Stromal cell of bone marrow (primary cell): Measurements from ENCODE around the gene NFKB1.
"Not testable (repeated sequence)": the region's sequence is repeated elsewhere in the genome, so short reads cannot be mapped to it uniquely, and the experiment has no call there.

Experiments
- DNase-seq: peaks from one replicate; pipeline ENCODE4 v3.0.0-alpha.2; 2012; ENCODE audit warnings: low read depth

NFKB1 gene

DNA sequence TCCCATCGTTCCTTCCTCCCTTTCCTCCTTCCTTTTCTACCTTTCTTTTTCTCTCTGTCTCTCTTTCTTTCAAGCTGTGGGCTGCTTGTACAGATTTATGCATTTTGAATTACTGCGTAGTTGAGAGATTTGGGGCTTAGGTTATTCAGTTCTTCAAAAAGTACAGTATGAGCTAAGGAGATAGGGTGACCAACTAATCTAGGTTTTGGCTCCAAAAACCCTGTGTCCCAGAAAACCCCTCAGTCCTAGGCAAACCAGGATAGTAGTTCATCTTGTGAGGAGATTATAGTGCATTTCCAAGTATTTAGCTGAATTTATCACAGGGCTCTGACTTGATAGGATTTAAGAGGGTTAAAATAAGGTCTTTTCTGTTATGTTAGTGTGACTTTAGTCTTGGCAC is 64.5 kb downstream of the NFKB1 start:
- DNase-seq, result no peak

DNA sequence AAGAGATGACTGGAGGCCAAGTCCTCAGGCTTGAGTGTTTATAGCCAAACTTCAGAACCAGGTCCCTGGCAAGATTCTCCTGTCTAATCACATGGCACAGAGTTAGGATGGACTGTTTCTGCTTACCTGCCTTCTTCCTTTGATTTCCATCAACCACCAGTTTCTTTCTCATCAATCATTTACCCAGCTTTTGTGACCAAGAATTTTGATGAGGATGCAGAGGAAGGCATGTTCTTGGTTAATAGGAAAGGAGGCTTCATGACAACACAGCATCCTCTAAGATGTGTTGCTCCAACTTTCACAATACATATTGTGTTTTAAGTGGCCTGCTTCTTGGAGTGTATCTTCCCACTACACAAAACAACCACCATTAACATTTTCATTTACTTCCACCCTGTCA is 65.3 kb downstream of the NFKB1 start:
- no peak for DNase-seq

DNA sequence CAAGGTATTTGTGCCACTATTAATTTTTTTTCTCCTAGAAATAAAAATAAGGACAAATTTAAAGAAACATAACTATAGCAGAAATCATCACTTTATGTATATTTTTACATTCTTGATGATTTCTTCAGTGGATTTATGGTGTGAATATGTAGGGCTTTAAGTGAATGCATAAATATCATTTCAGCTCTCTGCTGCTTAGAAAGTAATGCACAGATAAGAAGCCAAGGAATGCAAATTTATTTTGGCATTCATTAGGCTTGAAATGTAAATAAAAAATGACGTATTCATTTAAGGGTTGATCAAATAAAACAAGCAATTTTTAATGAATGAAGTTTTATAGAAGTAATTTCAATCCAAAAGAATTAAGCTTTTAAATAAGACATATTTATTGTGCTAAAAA is 66.3 kb downstream of the NFKB1 start:
- no peak for DNase-seq

DNA sequence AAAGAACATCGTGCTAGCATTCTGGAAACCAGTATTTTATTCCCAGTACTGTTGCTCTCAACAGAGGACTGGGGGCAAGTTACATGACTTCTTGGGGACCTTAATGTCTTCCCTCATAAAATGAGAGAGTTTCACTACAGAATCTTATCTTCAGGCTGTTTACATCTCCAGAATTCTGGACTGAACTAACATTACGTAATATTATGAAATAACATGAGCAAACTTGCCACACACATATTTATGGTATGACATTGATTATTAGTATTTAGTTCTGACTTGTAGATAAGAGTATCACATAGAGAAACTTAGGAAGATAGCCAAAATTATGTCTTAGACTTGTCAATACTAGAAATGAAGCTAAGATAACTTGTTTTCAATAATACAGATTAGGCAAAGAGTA is 68.0 kb downstream of the NFKB1 start:
- DNase-seq, result no peak

DNA sequence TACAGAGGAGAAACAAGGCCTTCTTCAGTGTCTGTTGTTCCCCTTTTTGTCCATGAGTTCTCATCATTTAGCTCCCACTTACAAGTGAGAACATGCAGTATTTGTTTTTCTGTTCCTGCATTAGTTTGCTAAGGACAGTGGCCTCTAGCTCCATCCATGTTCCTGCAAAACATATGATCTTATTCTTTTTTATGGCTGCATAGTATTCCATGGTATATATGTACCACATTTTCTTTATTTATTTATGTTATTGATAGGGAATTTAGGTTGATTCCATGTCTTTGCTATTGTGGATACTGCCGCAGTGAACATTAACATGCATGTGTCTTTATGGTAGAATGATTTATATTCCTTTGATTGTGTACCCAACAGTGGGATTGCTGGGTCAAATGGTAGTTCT is 69.1 kb downstream of the NFKB1 start:
- DNase-seq, result not testable (repeated sequence)

DNA sequence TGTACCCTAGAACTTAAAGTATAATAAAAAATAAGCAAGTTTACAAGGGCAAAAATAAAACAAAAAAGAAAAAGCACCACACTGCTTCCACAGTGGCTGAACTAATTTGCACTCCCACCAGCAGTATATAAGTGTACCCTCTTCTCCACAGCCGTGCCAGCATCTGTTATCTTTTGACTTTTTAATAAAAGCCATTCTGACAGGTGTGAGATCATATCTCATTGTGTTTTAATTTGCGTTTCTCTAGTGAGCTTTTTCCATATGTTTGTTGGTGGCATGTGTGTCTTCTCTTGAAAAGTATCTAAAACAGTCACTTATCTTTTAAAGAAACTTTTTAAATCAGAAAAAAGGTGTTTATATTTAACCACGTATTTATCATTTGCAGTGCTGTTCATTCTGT is 71.3 kb downstream of the NFKB1 start:
- DNase-seq, result no peak

DNA sequence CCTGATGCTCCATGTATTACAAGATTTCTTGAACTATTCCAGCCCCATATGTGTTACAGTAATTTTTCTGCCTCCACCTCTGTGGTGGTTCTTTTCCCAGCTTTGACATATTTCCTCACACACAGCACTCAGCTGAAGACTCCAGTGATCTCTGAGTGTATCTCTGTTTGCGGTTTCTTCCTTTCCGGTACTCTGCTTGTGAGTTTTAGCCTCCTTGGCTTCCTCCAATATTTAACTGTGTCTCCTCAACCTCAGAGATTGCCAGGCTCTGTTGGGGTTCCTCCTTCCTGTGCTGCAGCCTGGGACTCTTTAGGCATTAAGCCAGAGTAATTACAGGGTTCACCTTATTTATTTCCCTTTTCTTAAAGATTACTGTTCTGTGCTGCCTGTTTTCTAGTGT is 73.2 kb downstream of the NFKB1 start:
- DNase-seq, result no peak

DNA sequence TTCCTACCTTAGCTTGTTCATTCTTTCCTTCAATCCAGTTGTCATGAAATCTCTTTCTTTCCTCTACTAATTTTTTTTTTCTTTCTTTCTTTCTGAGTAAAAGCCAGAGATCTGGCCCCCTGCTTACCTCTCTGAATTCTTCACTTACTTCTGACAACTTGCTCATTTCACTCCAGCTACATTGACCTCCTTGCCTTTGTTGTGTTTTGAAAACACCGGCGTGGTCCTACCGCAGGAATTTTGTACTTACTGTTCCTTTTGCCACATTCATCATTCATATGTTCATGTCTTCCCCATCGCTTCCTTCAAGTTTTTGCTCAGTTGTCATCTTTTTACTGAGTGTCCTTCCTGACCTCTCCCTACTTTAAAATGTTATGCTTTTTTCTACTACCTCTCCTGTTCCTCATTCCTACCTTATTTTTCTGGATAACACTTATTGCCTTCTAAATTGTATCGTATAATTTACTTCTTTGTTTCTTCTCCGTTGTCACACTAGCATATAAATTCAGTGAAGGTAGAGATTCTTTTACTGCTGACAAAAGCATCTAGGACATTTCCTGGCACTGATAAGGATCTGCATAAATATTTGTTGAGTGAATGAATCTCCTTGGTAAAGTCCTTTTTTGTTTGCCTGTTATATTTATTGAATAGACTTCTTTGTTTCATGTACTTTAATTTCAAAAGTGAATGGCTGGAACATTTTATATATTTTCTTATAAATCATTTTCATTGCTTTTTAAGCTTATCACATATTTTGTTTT is 74.4 kb downstream of the NFKB1 start:
- DNase-seq, result no peak

DNA sequence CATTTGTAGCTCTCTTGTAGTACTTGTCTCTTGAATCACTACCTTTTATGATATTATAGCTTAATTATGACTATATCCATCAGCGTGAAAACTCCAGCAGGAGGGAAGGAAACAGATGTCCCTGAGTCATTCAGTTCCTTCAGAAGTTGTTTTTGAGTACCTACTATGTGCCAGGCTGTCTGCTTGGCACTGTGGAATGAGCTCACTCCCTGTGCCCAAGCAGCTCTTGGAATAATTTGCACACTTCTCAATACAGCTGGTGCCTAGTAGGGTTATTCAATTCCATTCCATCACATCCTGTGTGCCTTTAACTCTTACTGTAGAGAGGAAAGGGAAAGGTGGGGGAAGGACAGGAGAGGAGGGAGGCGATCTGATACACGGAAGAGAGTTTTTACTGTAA is 77.1 kb downstream of the NFKB1 start:
- no peak for DNase-seq

DNA sequence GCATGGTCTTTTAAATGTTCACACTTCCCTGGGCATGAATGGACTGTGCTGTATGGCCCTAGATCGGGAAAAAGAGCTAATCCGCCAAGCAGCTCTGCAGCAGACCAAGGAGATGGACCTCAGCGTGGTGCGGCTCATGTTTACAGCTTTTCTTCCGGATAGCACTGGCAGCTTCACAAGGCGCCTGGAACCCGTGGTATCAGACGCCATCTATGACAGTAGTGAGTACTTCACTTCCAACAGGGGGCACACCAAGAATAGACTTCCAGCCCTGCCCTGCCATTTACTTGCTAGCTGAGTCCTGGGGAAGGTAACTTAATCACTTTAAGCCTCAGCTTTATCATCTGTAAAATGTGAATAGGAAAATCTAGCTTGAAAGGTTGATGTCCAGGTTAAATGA is 77.7 kb downstream of the NFKB1 start:
- DNase-seq, result no peak

DNA sequence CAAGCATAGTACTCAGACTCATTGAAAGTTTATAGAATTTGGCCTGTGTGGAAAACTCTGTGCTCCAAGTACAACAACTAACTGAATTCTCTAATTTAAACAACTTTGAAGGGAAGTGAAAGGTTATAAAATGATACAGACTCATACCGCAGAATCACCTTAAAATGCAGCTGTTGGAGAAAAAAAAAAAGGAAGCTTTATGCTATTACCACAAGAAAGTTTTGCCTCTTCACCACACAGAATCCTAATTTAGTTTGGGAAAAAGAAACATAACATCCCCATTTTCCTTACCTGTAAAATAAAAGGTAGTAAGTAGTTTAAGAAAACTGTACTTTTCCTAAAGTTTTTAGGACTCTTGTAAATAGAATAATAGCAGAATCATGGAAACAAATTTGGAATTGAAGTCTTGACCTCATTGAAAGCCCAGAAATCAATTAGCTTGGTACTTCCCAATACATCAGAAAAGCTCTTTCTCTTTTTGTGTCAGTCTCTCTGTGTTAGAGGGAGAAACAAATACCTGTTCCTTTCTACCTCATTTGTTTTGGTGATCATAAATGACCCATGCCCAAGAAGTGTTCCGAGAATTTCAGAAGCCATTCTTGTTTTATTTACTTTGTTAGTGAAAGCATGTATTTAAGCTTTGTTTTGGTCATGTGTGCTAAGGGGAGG is 78.8 kb downstream of the NFKB1 start:
- no peak for DNase-seq

DNA sequence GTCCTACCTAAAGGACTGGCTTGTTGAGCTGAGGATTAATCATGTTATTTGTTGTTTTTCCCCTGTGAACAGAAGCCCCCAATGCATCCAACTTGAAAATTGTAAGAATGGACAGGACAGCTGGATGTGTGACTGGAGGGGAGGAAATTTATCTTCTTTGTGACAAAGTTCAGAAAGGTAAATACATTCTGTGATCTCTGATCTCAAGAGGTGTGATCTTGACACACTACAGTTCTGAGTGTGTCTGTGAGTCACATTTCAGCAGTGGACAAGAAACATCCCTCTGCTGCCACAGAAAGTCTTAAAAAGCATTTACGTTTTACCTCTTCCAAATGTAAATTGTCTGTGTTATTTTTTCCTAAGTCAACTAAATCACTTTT is 79.3 kb downstream of the NFKB1 start:
- no peak for DNase-seq

DNA sequence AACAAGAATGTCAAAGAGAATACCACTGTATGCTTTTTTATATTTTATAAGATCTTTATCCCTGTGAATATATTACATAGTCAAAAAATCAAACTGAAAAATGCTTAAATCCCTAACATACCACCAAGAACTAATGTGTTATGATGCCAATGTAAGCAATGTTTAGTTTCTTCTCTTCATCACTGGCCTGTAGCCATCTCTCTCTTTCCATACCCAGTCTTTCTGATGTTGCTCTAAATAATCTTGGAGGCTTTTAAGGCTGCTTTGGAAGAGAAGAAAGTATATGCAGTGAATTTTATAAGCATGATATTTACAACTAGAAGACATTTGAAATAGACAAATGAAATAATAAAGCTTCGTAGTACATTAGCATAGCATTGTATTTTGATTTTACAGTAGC is 82.9 kb downstream of the NFKB1 start:
- no peak for DNase-seq

DNA sequence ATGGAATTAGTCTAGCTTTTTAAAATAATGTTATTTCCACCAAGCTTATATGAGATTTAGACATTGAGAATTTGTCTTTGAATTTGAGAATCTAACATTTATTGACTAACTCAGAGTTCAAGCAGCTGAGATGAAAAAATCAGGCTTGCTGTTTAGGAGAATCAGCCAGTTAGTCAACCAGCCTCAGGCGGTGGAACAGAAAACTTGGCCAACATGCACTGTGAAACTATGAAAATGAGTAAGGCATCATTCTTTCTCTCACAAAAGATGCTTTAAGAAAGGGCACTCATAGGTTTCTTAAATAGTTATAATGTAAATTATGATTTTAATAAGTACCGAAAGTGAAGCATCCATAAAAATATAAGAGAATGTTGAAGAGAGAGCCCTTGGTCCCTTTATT is 84.2 kb downstream of the NFKB1 start:
- DNase-seq, result no peak

DNA sequence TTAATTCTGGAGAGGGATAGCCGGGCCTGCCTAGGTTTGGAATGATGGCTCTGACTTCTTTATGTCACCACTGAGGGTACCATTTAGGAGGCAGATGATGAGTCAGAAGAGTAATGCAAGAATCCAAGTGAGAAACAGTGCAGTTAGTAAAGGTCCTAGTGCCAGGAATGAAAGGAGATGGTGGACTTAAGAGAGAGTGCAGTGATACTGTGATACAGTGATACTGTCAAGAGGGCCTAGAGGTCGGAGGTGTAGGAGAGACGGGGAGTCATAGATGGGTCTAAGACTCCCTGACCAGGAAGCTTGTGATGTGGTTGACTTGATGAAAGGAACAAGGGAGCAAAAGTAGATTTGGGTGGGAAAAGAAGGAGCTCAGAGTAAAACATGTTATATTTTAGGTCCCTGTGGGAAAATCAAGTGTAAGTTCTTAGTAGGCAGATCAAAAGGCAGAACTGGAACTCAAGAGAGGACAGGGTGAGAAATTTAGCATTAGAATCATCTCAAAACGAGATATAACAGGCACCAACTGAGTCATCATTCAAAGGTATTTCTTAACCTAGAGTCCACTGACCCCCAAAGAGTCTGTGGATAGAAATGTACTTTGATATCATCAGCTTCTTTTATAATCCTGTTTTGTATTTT is 85.0 kb downstream of the NFKB1 start:
- DNase-seq, result no peak

DNA sequence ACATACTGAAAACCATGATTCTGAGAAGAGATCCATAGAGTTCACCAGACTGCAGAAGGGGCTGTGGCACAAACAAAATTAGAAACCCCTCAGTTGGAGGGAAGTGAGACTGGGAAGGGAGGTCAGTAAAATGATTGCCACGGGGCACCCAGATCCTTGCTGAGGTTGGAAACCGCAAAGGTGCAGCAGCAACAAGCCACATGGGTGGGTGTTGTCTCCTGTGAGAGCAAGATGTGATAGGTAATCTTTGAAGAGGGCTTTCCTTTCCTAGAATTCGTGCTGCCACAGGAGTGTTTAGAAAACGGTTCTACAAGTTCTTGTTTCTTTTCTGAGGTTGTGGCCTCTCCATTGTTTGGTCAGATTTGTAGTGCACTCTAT is 85.5 kb downstream of the NFKB1 start:
- DNase-seq, result no peak

DNA sequence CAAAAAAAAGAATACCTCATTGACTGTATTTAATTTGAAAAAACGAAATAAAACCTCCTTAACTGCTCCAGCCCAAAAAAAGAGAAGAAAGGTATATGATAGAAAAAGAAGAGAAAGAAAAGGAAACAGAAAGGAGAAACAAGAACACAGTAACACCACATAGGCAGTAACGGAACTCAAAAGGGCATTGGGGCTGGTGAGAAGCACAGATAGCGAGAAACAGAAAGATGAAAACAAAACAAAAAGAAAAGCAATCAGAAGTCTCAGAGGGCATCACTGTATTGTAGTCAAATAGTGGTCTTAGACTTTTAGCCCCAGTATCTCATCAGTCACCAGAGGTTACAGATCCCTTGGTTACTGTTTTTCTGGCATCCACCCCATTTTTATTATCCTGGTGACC is 88.6 kb downstream of the NFKB1 start:
- no peak for DNase-seq

DNA sequence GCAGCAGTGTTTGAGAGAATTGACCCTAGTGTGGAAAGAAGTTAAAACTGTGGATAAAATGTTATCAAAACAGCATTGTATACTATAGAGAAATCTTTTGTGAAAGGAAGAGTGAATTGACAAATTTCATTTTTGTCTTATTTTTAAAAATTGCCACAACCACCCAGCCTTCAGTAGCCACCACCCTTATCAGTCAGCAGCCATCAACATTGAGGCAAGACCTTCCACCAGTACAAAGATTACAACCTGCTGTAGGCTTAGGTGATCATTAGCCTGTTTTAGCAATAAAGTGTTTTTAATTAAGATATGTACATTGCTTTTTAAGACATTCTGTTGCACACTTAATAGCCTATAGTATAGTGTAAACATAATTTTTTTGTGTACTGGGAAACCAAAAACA is 91.1 kb downstream of the NFKB1 start:
- DNase-seq, result no peak

DNA sequence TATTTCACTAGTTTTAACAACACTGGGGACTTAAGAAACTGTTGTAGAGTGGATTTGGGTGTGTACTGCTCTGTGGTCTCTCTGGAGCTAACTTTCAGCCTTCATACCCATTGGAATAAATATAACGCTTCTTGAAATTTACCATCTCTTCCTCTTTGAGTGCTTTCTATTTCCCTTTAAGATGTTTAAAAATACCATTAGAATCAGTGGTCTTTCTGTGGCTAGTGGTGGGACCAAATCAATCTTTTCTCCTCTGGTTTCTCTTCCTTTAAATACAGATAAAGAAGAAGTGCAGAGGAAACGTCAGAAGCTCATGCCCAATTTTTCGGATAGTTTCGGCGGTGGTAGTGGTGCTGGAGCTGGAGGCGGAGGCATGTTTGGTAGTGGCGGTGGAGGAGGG is 92.0 kb downstream of the NFKB1 start:
- DNase-seq, result no peak

DNA sequence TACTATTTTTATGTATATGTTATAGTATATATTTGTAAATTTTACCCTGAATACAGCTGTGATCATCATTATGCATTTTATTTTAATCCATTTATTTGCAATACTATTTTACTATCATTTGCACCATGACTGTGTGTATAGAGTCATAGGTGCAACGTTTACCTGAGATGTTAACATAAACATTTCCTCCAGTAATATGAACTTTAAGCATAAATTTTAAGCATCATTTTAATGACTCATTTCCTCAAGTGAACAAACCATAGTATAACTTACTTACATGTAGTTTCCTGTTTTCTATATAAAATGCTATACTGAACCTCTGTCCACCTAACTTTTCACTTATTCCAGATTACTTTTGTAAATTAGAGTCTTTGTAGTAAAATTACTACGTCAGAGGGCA is 92.8 kb downstream of the NFKB1 start:
- DNase-seq, result no peak

DNA sequence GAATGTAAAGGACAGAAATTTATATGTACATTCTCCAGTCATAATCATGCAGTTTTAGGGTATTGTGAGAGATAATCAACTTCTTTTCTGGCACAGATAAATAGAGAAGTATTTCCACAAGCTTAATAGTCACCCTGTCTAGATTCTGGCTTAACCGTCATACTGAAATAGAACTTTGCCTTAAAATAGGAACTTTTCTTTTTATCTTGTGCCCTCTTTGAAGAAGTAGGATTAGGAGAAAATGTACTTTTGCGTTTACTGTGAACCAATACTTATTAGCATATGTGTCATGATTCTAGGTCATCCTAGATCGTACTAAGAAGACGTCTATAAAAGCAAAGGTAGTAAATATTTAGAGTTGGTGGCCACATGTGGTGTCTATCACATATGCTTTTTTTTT is 95.4 kb downstream of the NFKB1 start:
- DNase-seq, result no peak

DNA sequence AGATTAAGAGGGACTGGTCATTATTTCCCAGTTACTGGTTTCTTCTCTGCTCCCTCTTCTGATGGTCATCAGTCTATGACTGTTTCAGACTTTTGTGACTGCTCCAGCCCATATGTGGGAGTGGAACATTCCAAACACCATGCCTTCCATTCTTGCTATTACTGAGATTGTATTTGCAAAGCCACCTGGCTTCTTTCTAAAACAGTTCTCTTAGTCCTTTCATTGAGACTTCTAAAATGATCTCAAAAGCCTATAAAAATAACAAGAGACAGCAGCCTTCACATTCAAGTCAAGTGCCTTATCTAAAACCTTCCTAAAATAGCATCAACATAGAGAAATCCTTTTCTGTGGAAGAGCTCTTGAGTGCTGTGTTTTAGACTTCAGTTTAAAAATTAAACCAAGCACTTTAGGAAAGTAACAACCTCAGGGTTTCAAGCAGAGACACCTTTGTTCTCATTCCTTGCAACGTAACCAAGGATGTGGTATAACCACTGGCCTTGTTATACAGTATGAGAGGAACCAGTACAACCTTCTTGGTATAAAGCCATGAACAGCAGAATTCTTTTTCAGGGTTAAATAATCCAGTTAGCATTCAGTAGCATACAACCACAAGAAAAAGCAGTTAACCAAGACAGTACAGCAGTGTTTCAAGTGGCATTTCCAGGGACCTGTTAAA is 97.1 kb downstream of the NFKB1 start:
- DNase-seq, result no peak

DNA sequence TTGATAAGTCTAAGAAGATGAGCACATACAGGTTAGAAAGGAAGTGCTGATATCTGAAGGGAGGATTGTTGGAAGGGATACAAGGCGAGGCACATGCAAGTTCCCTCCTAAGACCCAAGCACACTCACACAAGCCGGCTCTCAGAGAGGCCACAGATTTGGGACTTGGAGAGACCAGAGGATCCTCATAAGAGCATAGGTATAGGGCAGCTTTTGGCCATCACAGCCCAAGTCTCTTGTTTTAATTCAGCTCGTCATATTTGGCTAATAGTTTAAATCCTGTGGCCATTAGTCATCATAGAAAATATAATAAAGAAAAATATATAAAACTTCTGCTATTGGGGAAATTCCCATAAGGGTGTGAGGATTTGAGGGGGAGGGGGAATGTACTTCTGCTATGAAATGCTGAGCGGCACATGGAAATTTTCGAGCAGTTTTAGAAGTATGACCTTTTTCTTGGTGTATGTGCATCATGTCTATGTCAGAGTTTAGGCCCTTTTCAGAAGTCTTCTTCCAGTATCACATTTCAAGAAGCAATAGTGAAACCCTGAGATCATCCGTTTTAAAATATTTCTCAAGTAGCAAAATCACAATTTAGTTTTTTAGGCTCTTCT is 97.7 kb downstream of the NFKB1 start:
- DNase-seq, result no peak
